NCI-H187 treated with DMSO at 0.1 percent for 48 hours (cell line): ENCODE measurements around the gene FASTKD1.
A peak's percentile ranks its signal among the peaks of the same experiment; 100 is the strongest.
"Not testable (repeated sequence)": the region's sequence is repeated elsewhere in the genome, so short reads cannot be mapped to it uniquely, and the experiment has no call there.

Experiments
- DNase-seq: peaks from one replicate; lab custom pipeline; 2025; lab: John Stamatoyannopoulos, UW

FASTKD1 gene

DNA sequence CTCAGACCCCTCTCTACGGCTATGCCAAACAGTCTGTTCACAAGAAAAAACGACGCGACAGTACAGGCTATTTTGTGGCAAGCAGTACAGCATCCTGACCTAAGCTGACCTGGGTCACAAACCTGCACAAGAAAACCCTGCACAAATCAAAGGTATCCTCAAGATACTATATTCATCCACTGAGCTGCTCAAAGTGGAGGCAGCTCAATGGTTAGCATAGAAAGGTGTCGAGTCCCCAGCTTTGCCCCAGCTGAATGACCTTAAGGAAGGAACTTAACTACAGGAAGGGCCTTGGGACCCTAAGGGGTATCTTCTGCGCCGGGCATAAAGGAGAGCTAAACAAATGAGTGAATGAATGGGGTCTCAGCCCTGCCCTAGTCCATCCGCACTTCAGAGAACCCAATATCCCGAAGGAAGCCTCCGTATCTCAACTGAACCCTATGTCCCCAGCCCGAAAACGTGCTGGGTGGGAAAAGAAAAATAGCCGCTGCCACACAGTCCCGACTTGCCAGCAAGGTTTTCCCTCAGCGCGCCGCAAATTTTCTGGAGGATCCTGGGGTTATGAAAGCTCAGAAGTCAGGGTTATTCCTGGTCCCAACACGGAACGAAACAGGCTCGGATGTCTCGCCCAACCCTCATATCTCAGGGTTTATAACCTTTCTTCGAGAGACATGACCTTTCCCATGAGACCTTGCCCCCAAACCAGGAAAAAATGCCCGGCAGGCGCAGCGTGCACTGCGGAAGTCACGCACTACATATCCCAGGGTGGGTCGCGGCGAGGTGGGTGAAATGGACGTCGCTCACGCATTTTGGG lies at the start of gene FASTKD1:
FASTKD1 (minus strand) TSS at position 706 of the 814 bp plus-strand sequence. CDS start 1,836 bp downstream, outside the sequence.
- peak; percentile 50 for DNase-seq

DNA sequence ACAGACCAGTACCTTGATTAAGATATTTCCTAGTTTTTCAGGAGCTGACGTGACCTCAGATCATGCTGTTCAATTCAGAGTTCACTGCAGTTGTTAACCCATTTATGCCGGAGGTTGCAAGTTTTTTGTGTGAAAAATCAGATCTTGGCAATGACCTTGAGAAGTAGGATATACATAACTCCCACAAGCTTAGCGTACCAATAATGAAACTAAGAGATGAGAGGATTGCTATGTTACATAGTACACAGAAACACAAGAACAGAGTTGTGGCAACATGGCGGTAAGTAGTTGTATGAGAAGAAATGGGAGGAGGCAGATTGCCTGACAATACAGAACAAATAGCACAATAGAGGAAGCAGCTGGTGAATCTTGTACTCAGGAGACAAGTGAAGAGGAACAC lies 49.6 kb upstream of the FASTKD1 start:
- DNase-seq: no peak

GRCh38 chr2:169620509-169620908 lies 46.8 kb upstream of the FASTKD1 start:
- DNase-seq: no peak

DNA sequence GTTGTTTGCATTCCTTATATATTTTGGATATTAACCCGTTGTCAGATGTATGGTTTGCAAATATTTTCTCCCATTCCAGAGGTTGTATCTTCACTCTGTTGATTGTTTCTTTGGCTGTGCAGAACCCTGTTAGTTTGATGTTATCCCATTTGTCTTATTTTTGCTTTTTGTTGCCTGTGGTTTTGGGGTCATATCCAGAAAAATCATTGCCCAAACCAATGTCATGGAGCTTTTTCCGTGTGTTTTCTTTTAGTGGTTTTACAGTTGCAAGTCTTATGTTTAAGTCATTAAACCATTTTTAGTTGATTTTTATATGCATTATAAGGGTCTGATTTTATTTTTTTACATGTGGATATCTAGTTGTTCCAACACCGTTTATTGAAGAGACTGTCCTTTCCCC lies 46.3 kb upstream of the FASTKD1 start:
- no peak for DNase-seq

DNA sequence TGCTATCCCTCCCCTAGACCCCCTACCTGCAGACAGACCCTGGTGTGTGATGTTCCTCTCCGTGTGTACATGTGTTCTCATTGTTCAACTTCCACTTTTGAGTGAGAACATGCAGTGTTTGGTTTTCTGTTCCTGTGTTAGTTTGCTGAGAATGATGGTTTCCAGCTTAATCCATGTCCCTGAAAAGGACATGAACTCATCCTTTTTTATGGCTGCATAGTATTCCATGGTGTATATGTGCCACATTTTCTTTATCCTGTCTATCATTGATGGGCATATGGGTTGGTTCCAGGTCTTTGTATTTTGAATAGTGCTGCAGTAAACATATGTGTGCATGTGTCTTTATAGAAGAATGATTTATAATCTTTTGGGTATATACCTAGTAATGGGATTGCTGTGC lies 42.3 kb upstream of the FASTKD1 start:
- not testable (repeated sequence) for DNase-seq

GRCh38 chr2:169613876-169614275 lies 40.2 kb upstream of the FASTKD1 start:
- DNase-seq: no peak

- DNase-seq: no peak
These were observed 35.6 kb upstream of the FASTKD1 start for GRCh38 chr2:169609264-169609663.

- DNase-seq: no peak
These were observed 25.9 kb upstream of the FASTKD1 start for GRCh38 chr2:169599568-169599967.

DNA sequence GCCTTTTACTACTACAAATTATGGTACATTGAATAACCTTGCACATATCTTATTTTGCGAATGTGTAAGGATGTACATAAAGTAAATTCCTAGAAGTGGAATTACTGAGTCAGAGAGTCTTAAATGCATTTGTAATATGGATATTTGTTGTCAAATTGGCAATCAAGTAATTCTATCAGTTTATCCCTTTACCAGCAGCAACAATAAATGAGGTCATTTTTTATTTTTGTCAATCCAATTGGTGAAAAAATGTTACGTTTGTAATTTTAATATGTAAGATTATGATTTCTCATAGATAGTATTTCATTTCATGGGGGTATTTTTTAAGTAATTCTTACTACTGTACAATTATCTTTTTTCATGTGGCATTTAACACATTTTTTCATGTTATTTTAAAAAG lies 25.3 kb upstream of the FASTKD1 start:
- DNase-seq: no peak

GRCh38 chr2:169596546-169596945 lies 22.9 kb upstream of the FASTKD1 start:
- DNase-seq: not testable (repeated sequence)

DNA sequence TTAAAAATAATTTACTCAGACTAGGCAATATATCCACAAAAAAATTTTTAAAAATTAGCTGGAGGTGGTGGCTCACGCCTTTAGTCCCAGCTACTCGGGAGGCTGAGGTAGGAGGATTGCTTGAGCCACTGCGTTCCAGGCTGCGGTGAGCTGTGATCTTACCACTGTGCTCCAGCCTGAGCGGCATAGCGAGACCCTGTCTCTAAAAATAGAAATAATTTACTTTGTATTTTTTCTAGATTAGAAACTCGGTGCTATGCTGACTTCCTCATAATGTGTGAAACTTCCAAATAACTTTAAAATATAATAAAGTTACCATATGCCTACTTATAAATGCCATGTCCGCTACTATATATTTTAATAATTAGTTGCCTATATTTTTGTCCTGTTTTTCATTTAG lies 17.1 kb upstream of the FASTKD1 start:
- no peak for DNase-seq

DNA sequence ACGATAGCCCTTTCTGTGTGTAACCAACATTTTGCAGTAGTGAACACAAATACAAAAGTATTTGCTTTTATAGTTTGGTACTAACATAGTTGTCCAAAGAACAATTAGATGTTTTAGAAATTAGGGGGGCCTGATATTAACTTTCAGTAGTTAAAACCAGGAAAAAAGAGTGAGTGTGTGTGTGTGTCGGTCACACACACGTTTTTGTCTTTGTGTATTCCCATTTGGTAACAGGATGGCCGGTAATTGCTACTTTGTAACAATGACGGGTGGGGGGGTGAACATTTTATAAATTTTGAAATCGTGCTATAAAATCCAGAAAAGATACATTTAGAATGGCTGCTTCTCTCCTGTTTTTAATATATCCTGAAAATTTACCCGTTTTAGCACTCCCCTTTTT lies 12.0 kb upstream of the FASTKD1 start:
- DNase-seq: no peak

DNA sequence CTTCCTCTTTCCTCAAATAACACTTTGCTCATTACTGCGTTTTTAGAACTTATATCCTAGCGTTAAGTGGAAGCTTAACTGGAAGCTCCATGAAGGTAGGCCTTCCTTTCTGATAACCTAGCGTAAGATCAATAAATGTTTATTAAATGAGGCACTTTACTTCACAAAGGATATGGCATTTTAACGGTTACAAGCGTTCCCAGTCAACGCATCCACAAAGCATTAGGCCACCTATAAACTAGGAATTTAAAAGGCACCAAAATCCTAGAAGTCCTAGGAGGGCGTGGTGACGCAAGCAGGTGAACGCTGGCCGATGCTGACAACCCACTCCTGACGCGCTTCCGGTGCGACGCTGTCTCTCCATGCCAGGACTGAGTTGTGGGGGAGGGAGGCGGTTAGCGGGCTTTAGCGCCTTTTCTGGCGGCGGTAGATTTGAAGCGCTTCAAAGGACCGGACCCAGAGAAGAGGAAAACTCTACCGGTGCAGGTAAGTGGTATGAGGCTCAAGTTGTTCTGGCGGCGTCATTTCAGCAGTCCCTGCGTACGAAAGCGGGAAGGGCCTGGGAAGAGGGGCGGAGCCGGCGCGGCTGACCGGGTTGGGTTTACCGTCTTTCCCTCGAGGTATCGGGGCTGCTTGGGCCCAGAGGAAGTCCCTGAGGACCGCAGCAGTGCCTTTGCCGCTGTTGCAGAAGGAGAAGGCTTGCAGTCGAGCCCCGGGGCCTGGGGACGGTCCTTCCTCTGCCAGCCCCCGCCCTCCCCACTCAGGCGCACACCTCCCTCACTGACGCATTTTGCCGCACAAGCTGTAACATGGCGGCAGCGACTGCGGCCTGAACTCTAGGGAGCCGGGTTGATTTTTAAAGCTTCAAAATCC lies 10.6 kb upstream of the FASTKD1 start, which contains the start of gene PPIG:
PPIG (plus strand) TSS at position 347 of the 873 bp plus-strand sequence. CDS start 19,691 bp downstream, outside the sequence.
- peak; percentile 70 for DNase-seq

DNA sequence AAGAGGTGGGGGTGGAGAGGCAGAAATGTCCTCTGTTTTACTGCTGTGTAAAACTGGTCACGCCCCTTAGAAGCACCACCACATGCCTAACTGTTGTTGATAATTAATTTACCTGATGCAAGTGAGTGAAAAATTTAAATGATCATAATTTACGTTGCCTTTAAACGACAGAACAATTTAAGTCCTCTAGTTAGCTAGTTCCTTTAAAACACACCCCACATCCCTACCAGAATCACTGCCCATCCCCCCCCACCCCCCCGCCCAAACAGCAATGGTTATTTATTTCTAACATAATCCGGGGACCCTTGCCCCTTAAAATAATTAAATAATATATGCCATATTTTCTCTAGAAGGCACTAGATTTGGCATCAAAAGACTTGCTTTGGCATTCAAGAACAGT lies 9.9 kb upstream of the FASTKD1 start:
- DNase-seq: no peak

DNA sequence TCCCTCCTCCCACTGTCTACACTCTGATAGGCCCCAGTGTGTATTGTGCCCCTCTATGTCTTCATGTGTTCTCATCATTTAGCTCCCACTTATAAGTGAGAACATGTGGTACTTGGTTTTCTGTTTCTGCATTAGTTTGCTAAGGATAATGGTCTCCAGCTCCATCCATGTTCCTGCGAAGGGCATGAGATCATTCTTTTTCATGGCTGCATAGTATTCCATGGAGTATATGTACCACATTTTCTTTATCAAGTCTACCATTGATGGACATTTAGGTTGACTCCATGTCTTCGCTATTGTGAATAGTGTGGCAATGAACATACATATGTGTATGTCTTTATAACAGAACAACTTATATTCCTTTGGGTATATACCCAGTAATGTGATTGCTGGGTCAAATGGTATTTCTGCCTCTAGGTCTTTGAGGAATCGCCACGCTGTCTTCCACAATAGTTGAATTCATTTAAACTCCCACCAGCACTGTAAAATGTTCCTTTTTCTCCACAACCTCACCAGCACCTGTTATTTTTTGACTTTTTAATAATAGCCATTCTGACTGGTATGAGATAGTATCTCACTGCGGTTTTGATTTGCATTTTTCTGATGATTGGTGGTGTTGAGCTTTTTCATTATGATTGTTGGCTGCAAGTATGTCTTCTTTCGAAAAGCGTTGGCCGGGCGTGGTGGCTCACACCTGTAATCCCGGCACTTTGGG lies 9.0 kb upstream of the FASTKD1 start:
- DNase-seq: not testable (repeated sequence)

DNA sequence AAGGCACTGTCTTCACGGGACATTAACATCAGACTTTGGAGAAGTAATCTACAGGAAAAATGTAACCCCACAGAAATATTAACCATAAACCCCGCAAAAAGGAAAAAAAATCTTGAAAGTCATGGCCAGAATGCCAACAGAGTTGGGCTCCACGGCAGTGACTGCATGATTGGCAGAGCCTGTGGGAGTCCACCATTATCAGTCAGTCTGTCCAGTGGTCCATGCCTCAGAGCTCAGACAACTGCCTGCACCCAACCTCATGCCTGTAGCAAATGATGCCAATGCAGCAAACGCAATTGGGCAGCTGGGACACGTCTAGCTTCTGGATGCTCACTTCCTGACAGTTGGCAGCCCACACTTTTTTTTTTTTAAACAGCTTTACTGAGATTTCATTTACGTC lies 5.4 kb upstream of the FASTKD1 start:
- DNase-seq: no peak

DNA sequence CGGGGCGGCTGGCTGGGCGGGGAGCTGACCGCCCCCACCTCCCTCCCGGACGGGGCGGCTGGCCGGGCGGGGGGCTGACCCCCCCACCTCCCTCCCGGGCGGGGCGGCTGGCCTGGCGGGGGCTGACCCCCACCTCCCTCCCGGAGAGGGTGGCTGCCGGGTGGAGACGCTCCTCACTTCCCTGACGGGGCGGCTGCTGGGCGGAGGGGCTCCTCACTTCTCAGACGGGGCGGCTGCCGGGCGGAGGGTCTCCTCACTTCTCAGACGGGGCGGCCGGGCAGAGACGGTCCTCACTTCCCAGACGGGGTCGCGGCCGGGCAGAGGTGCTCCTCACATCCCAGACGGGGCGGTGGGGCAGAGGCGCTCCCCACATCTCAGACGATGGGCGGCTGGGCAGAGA lies 1.6 kb upstream of the FASTKD1 start:
- DNase-seq: not testable (repeated sequence)

DNA sequence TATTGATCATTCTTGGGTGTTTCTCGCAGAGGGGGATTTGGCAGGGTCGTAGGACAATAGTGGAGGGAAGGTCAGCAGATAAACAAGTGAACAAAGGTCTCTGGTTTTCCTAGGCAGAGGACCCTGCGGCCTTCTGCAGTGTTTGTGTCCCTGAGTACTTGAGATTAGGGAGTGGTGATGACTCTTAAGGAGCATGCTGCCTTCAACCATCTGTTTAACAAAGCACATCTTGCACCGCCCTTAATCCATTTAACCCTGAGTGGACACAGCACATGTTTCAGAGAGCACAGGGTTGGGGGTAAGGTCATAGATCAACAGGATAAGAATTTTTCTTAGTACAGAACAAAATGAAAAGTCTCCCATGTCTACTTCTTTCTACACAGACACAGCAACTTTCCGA lies 874 bp upstream of the FASTKD1 start:
- not testable (repeated sequence) for DNase-seq

GRCh38 chr2:169573974-169574299 lies 272 bp upstream of the FASTKD1 start:
- no peak for DNase-seq

- DNase-seq: no peak
These were observed 875 bp downstream of the FASTKD1 start for GRCh38 chr2:169572821-169573159.

- DNase-seq: no peak
These were observed 1.5 kb downstream of the FASTKD1 start for GRCh38 chr2:169572189-169572588.

DNA sequence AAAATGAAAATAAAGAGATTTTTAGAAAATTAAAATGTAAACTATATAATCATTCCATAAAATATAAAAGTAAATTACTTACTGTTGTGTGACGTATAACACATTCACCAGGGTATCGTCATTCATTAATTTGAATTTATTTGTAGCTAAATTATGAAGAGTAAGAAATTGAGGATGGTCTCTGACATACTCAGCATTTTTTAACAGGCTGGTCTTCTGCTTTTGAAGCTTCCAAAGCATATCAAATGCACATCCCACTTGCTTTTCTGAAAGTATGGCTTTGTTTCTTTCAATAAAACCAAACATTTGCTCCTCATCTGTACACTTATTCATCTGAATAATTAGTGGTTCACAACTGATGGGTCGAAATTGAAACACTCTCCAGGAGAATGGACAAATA lies 2.1 kb downstream of the FASTKD1 start:
- DNase-seq: no peak

- not testable (repeated sequence) for DNase-seq
These were observed 2.9 kb downstream of the FASTKD1 start for GRCh38 chr2:169570752-169571151.
